ENCODE results near the gene CFL1. TPM values are rescaled to one million over a fixed set of nuclear protein-coding genes. Genes with fewer than 3 reads are reported as not detected.

Gene CFL1
- total and polyA plus RNA-seq, 2 of the 8 experiments (the other 6 are each of a cell fraction or from before 2014, with no cell fraction given) = 1,252 to 1,365 TPM

DNA sequence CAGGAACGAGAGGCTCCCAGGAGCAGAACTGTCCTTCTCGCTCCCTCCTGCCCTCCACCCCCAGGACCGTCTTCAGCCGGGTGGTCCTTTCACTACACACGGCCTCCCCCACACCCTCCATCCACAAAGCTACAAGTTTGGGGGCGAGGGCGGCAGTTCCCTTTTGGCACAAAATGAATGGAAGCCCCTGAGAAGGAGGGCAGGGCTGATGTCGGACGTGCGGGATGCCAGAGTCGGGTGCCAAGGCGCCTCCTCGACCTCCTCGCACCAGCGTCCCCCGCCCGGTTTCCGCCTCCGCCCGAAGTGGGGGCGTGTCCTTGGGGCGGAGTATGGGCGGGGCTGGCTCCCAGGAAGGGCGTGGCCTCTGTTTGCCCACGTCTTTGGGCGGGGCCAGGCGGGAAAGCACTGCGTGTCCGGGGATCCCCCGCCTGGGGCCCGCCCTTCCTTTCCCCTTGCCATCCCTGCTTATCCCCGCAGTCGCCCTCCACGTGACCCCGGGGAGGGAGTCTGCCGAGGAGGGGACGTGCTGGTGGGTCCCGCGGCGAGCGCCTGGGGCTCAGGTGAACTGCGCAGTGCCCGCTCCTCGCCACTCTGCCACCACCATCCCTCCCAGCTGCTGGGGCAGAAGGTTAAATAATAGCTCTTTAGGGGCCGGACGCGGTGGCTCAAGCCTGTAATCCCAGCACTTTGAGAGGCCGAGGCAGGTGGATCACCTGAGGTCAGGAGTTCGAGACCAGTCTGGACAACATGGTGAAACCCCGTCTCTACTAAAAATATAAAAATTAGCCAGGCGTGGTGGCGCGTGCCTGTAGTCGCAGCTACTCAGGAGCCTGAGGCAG is 15.6 kb upstream of the CFL1 start (continued):
- TF ChIP-seq PHF8 (conservative IDR thresholded peaks at IDR 0.05; ENCODE audit: low read depth, low read length) (no peak), GTF2F1 (IDR thresholded peaks at IDR 0.05; ENCODE audit: borderline replicate concordance, low read depth, low read length) (no peak), NRF1 (IDR thresholded peaks at IDR 0.05; ENCODE audit: low read depth, low read length) (no peak), POLR2AphosphoS5 (IDR thresholded peaks at IDR 0.05; ENCODE audit: low read depth, low read length) (0 out of 2 replicates have a peak, but pooled peaks have one; percentile 22), RBBP5 (IDR thresholded peaks at IDR 0.05; ENCODE audit: borderline replicate concordance, low read depth, low read length) (peak; percentile 66), SP4 (IDR thresholded peaks at IDR 0.05; ENCODE audit: low read length) (peak; percentile 96), GABPA (IDR thresholded peaks at IDR 0.05; ENCODE audit: borderline replicate concordance, insufficient read depth, low read length) (no peak), RXRA (IDR thresholded peaks at IDR 0.05; ENCODE audit: insufficient read depth, low read depth, low read length) (0 out of 2 replicates have a peak, but pooled peaks have one; percentile 64), SP1 (IDR thresholded peaks at IDR 0.05; ENCODE audit: low read depth, low read length) (peak; percentile 83; the same call in 1 of the 2 replicates), EGR1 (IDR thresholded peaks at IDR 0.05; ENCODE audit: borderline replicate concordance, low read depth, low read length) (peak; percentile 57; the same call in 1 of the 2 replicates), TBP (IDR thresholded peaks at IDR 0.05; ENCODE audit: low read depth, low read length) (peak; percentile 50; the same call in 1 of the 2 replicates), KDM4A (IDR thresholded peaks at IDR 0.05; ENCODE audit: low read depth, low read length, severe bottlenecking) (peak; percentile 49)
- TF ChIP-seq, protein P1, sequence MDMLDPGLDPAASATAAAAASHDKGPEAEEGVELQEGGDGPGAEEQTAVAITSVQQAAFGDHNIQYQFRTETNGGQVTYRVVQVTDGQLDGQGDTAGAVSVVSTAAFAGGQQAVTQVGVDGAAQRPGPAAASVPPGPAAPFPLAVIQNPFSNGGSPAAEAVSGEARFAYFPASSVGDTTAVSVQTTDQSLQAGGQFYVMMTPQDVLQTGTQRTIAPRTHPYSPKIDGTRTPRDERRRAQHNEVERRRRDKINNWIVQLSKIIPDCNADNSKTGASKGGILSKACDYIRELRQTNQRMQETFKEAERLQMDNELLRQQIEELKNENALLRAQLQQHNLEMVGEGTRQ (IDR thresholded peaks at IDR 0.05; ENCODE audit: low read length) = peak; percentile 83
- TF ChIP-seq, protein P2, sequence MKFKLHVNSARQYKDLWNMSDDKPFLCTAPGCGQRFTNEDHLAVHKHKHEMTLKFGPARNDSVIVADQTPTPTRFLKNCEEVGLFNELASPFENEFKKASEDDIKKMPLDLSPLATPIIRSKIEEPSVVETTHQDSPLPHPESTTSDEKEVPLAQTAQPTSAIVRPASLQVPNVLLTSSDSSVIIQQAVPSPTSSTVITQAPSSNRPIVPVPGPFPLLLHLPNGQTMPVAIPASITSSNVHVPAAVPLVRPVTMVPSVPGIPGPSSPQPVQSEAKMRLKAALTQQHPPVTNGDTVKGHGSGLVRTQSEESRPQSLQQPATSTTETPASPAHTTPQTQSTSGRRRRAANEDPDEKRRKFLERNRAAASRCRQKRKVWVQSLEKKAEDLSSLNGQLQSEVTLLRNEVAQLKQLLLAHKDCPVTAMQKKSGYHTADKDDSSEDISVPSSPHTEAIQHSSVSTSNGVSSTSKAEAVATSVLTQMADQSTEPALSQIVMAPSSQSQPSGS (IDR thresholded peaks at IDR 0.05; ENCODE audit: low read length) = 0 out of 2 replicates have a peak, but pooled peaks have one; percentile 15
- TF ChIP-seq, protein P3, sequence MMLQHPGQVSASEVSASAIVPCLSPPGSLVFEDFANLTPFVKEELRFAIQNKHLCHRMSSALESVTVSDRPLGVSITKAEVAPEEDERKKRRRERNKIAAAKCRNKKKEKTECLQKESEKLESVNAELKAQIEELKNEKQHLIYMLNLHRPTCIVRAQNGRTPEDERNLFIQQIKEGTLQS (IDR thresholded peaks at IDR 0.05; ENCODE audit: insufficient read depth, low read depth, low read length) = peak; percentile 67
- TF ChIP-seq, protein P4, sequence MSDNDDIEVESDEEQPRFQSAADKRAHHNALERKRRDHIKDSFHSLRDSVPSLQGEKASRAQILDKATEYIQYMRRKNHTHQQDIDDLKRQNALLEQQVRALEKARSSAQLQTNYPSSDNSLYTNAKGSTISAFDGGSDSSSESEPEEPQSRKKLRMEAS (IDR thresholded peaks at IDR 0.05) = peak; percentile 61; the same call in 1 of the 2 replicates

All from H1 (cell line).